ENCODE measurements around the gene CLEC14A. TPM values are rescaled to one million over a fixed set of nuclear protein-coding genes. Genes with fewer than 3 reads are reported as not detected.

CLEC14A gene, protein sequence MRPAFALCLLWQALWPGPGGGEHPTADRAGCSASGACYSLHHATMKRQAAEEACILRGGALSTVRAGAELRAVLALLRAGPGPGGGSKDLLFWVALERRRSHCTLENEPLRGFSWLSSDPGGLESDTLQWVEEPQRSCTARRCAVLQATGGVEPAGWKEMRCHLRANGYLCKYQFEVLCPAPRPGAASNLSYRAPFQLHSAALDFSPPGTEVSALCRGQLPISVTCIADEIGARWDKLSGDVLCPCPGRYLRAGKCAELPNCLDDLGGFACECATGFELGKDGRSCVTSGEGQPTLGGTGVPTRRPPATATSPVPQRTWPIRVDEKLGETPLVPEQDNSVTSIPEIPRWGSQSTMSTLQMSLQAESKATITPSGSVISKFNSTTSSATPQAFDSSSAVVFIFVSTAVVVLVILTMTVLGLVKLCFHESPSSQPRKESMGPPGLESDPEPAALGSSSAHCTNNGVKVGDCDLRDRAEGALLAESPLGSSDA
- not detected in 2 replicates for total RNA-seq
- total RNA-seq (2013) = 0.42 TPM
- polyA plus RNA-seq = not detected in 2 replicates
- not detected in 2 replicates for polyA minus RNA-seq

DNA sequence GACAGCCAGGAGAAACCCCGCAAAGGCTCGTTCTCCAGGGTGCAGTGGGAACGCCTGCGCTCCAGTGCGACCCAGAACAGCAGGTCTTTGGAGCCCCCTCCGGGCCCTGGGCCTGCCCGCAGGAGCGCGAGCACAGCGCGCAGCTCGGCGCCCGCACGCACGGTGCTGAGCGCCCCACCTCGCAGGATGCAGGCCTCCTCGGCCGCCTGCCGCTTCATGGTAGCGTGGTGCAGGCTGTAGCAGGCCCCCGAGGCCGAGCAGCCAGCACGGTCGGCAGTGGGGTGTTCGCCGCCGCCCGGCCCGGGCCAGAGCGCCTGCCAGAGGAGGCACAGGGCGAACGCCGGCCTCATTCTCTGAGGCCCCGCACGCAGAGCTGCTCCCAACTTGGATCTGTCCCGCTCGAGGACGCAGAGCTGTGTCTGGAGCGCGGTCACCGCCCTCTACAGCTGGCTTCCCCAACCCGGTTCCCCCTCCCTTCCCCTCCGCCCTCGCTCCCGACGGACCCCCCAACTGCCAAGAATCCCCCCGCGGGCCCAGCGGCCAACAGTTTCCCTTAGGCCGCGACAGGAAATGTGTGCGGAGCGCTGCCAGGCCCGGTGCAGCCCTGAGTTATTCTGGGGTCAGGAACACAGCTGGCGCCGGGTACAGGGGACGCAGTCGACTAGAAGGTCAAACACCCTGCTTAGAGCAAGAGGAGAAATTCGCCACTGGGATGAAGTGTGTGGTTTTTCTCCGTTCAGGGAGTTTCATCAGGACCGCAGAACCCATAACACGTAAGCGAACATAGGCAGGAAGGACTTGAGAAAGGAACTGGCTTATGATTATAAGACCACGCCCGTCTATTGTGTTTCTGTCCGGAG lies at the start of gene CLEC14A:
CLEC14A (minus strand) TSS at position 421 of the 860 bp plus-strand sequence; CDS start at position 350, 71 bp downstream.
- no peaks in the 10 kb centered on the region for H3K36me3 ChIP-seq (replicated peaks in 1 of 2; ENCODE audit: control extremely low read depth in 1 of 2, control insufficient read depth in 1 of 2, extremely low read depth in 1 of 2, insufficient read depth in 2 of 2, low read length in 1 of 2)
- H3K27me3 ChIP-seq (replicated peaks in 1 of 4; ENCODE audit: control extremely low read depth in 1 of 4, control insufficient read depth in 3 of 4, insufficient read depth in 4 of 4, low read length in 3 of 4) = peaks cover 0 to 18% (median 10%) of the 10 kb centered on the region in 4 experiments
- H3K4me3 ChIP-seq (ENCODE audit: control extremely low read depth in 1 of 5, extremely low read depth in 1 of 5, insufficient read depth in 1 of 5, low read depth in 2 of 5, low read length in 4 of 5) = peak within 1 kb of the TSS in 1 of 5 experiments; percentile 34
- Mint-ChIP-seq H3K4me3 (peak within 1 kb of the TSS; percentile 29), H3K4me1 (peaks cover 7% of the 10 kb centered on the region), H3K9me3 (ENCODE audit: insufficient read depth) (no peaks in the 10 kb centered on the region), H3K27me3 (peaks cover 18% of the 10 kb centered on the region), H3K27ac (no peak within 1 kb of the TSS)
- H3K27ac ChIP-seq (ENCODE audit: low read length in 2 of 2) = no peak within 1 kb of the TSS
- H3K4me1 ChIP-seq (ENCODE audit: control insufficient read depth in 2 of 2, insufficient read depth in 2 of 2, low read length in 2 of 2) = peaks cover 0 to 3% of the 10 kb centered on the region in 2 donors
- DNase-seq (no peak), ATAC-seq (ENCODE audit: low read depth) (no peak)
- intact Hi-C loops (cut with micrococcal nuclease) = no loop called here
- peak within 1 kb of the TSS; percentile 48 for H3K4me2 ChIP-seq (replicated peaks; ENCODE audit: low read depth, low read length, poor library complexity, severe bottlenecking)
- no peak within 1 kb of the TSS for H3K9ac ChIP-seq (ENCODE audit: low read length)
- peak within 1 kb of the TSS; percentile 38 for H2AFZ ChIP-seq (ENCODE audit: insufficient read depth, low read depth, low read length, poor library complexity, severe bottlenecking)
- H4K20me1 ChIP-seq (ENCODE audit: control insufficient read depth, insufficient read depth, low read length, poor library complexity, severe bottlenecking) = no peaks in the 10 kb centered on the region
- no peaks in the 10 kb centered on the region for H3K79me2 ChIP-seq (ENCODE audit: control insufficient read depth, insufficient read depth, low read length)
- ChIA-PET CTCF (no interaction called here), POLR2A (no interaction called here)
- no peak for TF ChIP-seq EZH2 (IDR thresholded peaks at IDR 0.05; ENCODE audit: borderline replicate concordance, insufficient read depth, low read depth, low read length, poor library complexity, severe bottlenecking)
- TF ChIP-seq, protein P1, sequence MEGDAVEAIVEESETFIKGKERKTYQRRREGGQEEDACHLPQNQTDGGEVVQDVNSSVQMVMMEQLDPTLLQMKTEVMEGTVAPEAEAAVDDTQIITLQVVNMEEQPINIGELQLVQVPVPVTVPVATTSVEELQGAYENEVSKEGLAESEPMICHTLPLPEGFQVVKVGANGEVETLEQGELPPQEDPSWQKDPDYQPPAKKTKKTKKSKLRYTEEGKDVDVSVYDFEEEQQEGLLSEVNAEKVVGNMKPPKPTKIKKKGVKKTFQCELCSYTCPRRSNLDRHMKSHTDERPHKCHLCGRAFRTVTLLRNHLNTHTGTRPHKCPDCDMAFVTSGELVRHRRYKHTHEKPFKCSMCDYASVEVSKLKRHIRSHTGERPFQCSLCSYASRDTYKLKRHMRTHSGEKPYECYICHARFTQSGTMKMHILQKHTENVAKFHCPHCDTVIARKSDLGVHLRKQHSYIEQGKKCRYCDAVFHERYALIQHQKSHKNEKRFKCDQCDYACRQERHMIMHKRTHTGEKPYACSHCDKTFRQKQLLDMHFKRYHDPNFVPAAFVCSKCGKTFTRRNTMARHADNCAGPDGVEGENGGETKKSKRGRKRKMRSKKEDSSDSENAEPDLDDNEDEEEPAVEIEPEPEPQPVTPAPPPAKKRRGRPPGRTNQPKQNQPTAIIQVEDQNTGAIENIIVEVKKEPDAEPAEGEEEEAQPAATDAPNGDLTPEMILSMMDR (IDR thresholded peaks at IDR 0.05) = no peak
- H3K9me3 ChIP-seq (ENCODE audit: control extremely low read depth in 1 of 3, control insufficient read depth in 2 of 3, insufficient read depth in 1 of 3, low read length in 2 of 3) = peaks cover 0 to 9% (median 0%) of the 10 kb centered on the region in 3 donors
- WGBS (ENCODE audit: insufficient coverage) = 4% methylated on average over 65 of the region's 68 CpGs
